ELF-1 (cell line): Measurements from ENCODE around the gene B3GALNT1.

Source experiments
- DNase-seq: peaks from one replicate; pipeline ENCODE4 v3.0.0-alpha.2; 2016; ENCODE audit warnings: low read depth, low spot score

B3GALNT1 gene

GRCh38 chr3:161104561-161105551 is at the start of gene B3GALNT1:
B3GALNT1 (minus strand) TSS chr3:161105349; CDS start chr3:161086754, 18,595 bp downstream.
- DNase-seq, result peak; percentile 88

GRCh38 chr3:161153480-161153879 is 48.3 kb upstream of the B3GALNT1 start:
- no peak for DNase-seq

GRCh38 chr3:161150001-161150525 is 44.9 kb upstream of the B3GALNT1 start:
- DNase-seq, result no peak

GRCh38 chr3:161149529-161149928 is 44.4 kb upstream of the B3GALNT1 start:
- DNase-seq, result no peak

- DNase-seq, result no peak
Measured at GRCh38 chr3:161148832-161149475, 43.8 kb upstream of the B3GALNT1 start.

GRCh38 chr3:161142486-161142885 is 37.3 kb upstream of the B3GALNT1 start:
- DNase-seq, result no peak

GRCh38 chr3:161139686-161140085 is 34.5 kb upstream of the B3GALNT1 start:
- peak; percentile 13 for DNase-seq

GRCh38 chr3:161137260-161137659 is 32.1 kb upstream of the B3GALNT1 start:
- DNase-seq, result no peak

- no peak for DNase-seq
Measured at GRCh38 chr3:161132391-161132790, 27.2 kb upstream of the B3GALNT1 start.

GRCh38 chr3:161126495-161126894 is 21.3 kb upstream of the B3GALNT1 start:
- DNase-seq, result no peak

- no peak for DNase-seq
Measured at GRCh38 chr3:161117646-161118045, 12.5 kb upstream of the B3GALNT1 start.

- DNase-seq, result no peak
Measured at GRCh38 chr3:161108840-161109239, 3.7 kb upstream of the B3GALNT1 start.

- DNase-seq, result no peak
Measured at GRCh38 chr3:161107311-161107710, 2.2 kb upstream of the B3GALNT1 start.

GRCh38 chr3:161103776-161104385 is 1.3 kb downstream of the B3GALNT1 start:
- no peak for DNase-seq

GRCh38 chr3:161101609-161102008 is 3.5 kb downstream of the B3GALNT1 start:
- no peak for DNase-seq

- no peak for DNase-seq
Measured at GRCh38 chr3:161100994-161101393, 4.2 kb downstream of the B3GALNT1 start.

- peak; percentile 49 for DNase-seq
Measured at GRCh38 chr3:161096771-161097367, 8.3 kb downstream of the B3GALNT1 start.

GRCh38 chr3:161093895-161094294 is 11.3 kb downstream of the B3GALNT1 start:
- no peak for DNase-seq

GRCh38 chr3:161084277-161084676 is 20.9 kb downstream of the B3GALNT1 start:
- DNase-seq, result no peak

GRCh38 chr3:161083131-161083530 is 22.0 kb downstream of the B3GALNT1 start:
- no peak for DNase-seq

- DNase-seq, result no peak
Measured at GRCh38 chr3:161082063-161082462, 23.1 kb downstream of the B3GALNT1 start.

- DNase-seq, result no peak
Measured at GRCh38 chr3:161081633-161082032, 23.5 kb downstream of the B3GALNT1 start.
